ENCODE measurements around the gene TWF2.

GRCh38 chr3:52243791-52244628, 5.1 kb upstream of the TWF2 start:
- no peak for TF ChIP-seq ZKSCAN3 (CRISPR knock-in tag; IDR thresholded peaks at IDR 0.05)
- TF ChIP-seq FOXJ2 (tag; IDR thresholded peaks at IDR 0.05): no peak
- no peak for TF ChIP-seq SRF (CRISPR knock-in tag; IDR thresholded peaks at IDR 0.05)
- TF ChIP-seq FOXJ3 (CRISPR knock-in tag; IDR thresholded peaks at IDR 0.05): no peak
- TF ChIP-seq ELF1 (tag; IDR thresholded peaks at IDR 0.05): no peak
- no peak for TF ChIP-seq JUN (IDR thresholded peaks at IDR 0.05; ENCODE audit: borderline replicate concordance, low read depth, low read length)
- TF ChIP-seq JUN (CRISPR knock-in tag; IDR thresholded peaks at IDR 0.05; ENCODE audit: borderline replicate concordance): no peak
- no peak for TF ChIP-seq KLF16 (IDR thresholded peaks at IDR 0.05)
- TF ChIP-seq, protein P1, sequence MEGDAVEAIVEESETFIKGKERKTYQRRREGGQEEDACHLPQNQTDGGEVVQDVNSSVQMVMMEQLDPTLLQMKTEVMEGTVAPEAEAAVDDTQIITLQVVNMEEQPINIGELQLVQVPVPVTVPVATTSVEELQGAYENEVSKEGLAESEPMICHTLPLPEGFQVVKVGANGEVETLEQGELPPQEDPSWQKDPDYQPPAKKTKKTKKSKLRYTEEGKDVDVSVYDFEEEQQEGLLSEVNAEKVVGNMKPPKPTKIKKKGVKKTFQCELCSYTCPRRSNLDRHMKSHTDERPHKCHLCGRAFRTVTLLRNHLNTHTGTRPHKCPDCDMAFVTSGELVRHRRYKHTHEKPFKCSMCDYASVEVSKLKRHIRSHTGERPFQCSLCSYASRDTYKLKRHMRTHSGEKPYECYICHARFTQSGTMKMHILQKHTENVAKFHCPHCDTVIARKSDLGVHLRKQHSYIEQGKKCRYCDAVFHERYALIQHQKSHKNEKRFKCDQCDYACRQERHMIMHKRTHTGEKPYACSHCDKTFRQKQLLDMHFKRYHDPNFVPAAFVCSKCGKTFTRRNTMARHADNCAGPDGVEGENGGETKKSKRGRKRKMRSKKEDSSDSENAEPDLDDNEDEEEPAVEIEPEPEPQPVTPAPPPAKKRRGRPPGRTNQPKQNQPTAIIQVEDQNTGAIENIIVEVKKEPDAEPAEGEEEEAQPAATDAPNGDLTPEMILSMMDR (IDR thresholded peaks at IDR 0.05 in 2 of 3, conservative IDR thresholded peaks at IDR 0.05 in 1 of 3; ENCODE audit: insufficient read depth in 2 of 3, low read depth in 1 of 3, low read length in 3 of 3): no peak
- TF ChIP-seq CBFB (CRISPR knock-in tag; IDR thresholded peaks at IDR 0.05): no peak
- TF ChIP-seq ZNF274 (IDR thresholded peaks at IDR 0.05; ENCODE audit: borderline replicate concordance, low read depth, low read length): no peak
- no peak for TF ChIP-seq ATF3 (IDR thresholded peaks at IDR 0.05)
- TF ChIP-seq ATF3 (CRISPR knock-in tag; conservative IDR thresholded peaks at IDR 0.05): no peak

Measured in K562 (cell line).